ENCODE measurements around the gene PHC1. TPM values are rescaled to one million over a fixed set of nuclear protein-coding genes. Genes with fewer than 3 reads are reported as not detected.
"Not testable (repeated sequence)": the region's sequence is repeated elsewhere in the genome, so short reads cannot be mapped to it uniquely, and the experiment has no call there.

Gene PHC1
- total RNA-seq, 1 experiment from 2014 or later = 568 TPM

- H3K56ac ChIP-seq (ENCODE audit: insufficient read length, low read depth, low read length); H3T11ph ChIP-seq (ENCODE audit: low read length); H3K9me3 Mint-ChIP-seq; H3K23me2 ChIP-seq (ENCODE audit: insufficient read length, low read depth, low read length, poor library complexity, severe bottlenecking); H3K4me3 Mint-ChIP-seq; H4K91ac ChIP-seq (ENCODE audit: insufficient read length, low read depth, low read length); H3K18ac ChIP-seq (ENCODE audit: insufficient read length, low read depth, low read length); H2BK15ac ChIP-seq (ENCODE audit: low read depth, low read length); H3K4me1 Mint-ChIP-seq; H3K27me3 Mint-ChIP-seq (ENCODE audit: low read depth); H4K8ac ChIP-seq (replicated peaks; ENCODE audit: insufficient read length, low read depth, low read length); H3K9me3 ChIP-seq (ENCODE audit: control insufficient read depth, low read depth, low read length); H3K4me1 ChIP-seq (ENCODE audit: insufficient read depth, low read length); DNase-seq; H3K4me2 ChIP-seq (ENCODE audit: insufficient read depth, insufficient read length, low read length); H3K27ac Mint-ChIP-seq; H3K79me2 ChIP-seq (ENCODE audit: insufficient read depth, low read length); H2BK5ac ChIP-seq (ENCODE audit: insufficient read length, low read length); H3K4ac ChIP-seq (ENCODE audit: low read depth, low read length); H4K5ac ChIP-seq (ENCODE audit: insufficient read length, low read depth, low read length); H3K9ac ChIP-seq (ENCODE audit: extremely low read depth, insufficient read length, low read length); H3K27me3 ChIP-seq (ENCODE audit: insufficient read depth, low read length); H3K27ac ChIP-seq (ENCODE audit: insufficient read length, low read depth, low read length); H3K23ac ChIP-seq (ENCODE audit: insufficient read length, low read depth, low read length); H2BK12ac ChIP-seq (ENCODE audit: insufficient read length, low read depth, low read length); H2AK5ac ChIP-seq (ENCODE audit: insufficient read length, low read length); H2BK120ac ChIP-seq (ENCODE audit: low read depth, low read length, poor library complexity, severe bottlenecking); H3K14ac ChIP-seq (ENCODE audit: insufficient read depth, low read length); H2AFZ ChIP-seq (ENCODE audit: low read length); H3K79me1 ChIP-seq (ENCODE audit: insufficient read depth, low read depth, low read length, poor library complexity, severe bottlenecking); H4K20me1 ChIP-seq (ENCODE audit: control insufficient read depth, insufficient read depth, insufficient read length); H2BK20ac ChIP-seq (ENCODE audit: low read depth, low read length, poor library complexity, severe bottlenecking): not testable (repeated sequence)
- WGBS (ENCODE audit: extremely low coverage, insufficient read length, low lambda C conversion rate) = no CpG with 5 or more reads among the region's 3 CpGs
- H3K36me3 Mint-ChIP-seq (ENCODE audit: insufficient read depth in 1 of 3, low read depth in 3 of 3) = peaks cover 67 to 86% (median 78%) of the 10 kb centered on the region in 3 experiments
Measured at GRCh38 chr12:8932464-8932863, 18.2 kb downstream of the PHC1 start.

GRCh38 chr12:8934080-8934479 lies 19.8 kb downstream of the PHC1 start:
- not testable (repeated sequence) for H4K91ac ChIP-seq (ENCODE audit: insufficient read length, low read depth, low read length); H3K4me1 ChIP-seq (ENCODE audit: insufficient read depth, low read length); H3K56ac ChIP-seq (ENCODE audit: insufficient read length, low read depth, low read length); H3T11ph ChIP-seq (ENCODE audit: low read length); H3K27me3 ChIP-seq (ENCODE audit: insufficient read depth, low read length); H3K4me2 ChIP-seq (ENCODE audit: insufficient read depth, insufficient read length, low read length); H3K79me2 ChIP-seq (ENCODE audit: insufficient read depth, low read length); H3K23me2 ChIP-seq (ENCODE audit: insufficient read length, low read depth, low read length, poor library complexity, severe bottlenecking); H3K4me3 Mint-ChIP-seq; H3K4me1 Mint-ChIP-seq; H2BK12ac ChIP-seq (ENCODE audit: insufficient read length, low read depth, low read length); H3K9me3 Mint-ChIP-seq; H3K27me3 Mint-ChIP-seq (ENCODE audit: low read depth); H3K18ac ChIP-seq (ENCODE audit: insufficient read length, low read depth, low read length); H2BK20ac ChIP-seq (ENCODE audit: low read depth, low read length, poor library complexity, severe bottlenecking); H2BK120ac ChIP-seq (ENCODE audit: low read depth, low read length, poor library complexity, severe bottlenecking); H3K9me3 ChIP-seq (ENCODE audit: control insufficient read depth, low read depth, low read length); H2AK5ac ChIP-seq (ENCODE audit: insufficient read length, low read length); H3K23ac ChIP-seq (ENCODE audit: insufficient read length, low read depth, low read length); DNase-seq; H3K79me1 ChIP-seq (ENCODE audit: insufficient read depth, low read depth, low read length, poor library complexity, severe bottlenecking); H2BK15ac ChIP-seq (ENCODE audit: low read depth, low read length); H4K20me1 ChIP-seq (ENCODE audit: control insufficient read depth, insufficient read depth, insufficient read length); H3K14ac ChIP-seq (ENCODE audit: insufficient read depth, low read length); H3K27ac ChIP-seq (ENCODE audit: insufficient read length, low read depth, low read length); H3K9ac ChIP-seq (ENCODE audit: extremely low read depth, insufficient read length, low read length); H4K5ac ChIP-seq (ENCODE audit: insufficient read length, low read depth, low read length); H2BK5ac ChIP-seq (ENCODE audit: insufficient read length, low read length); H2AFZ ChIP-seq (ENCODE audit: low read length); H3K4ac ChIP-seq (ENCODE audit: low read depth, low read length); H4K8ac ChIP-seq (replicated peaks; ENCODE audit: insufficient read length, low read depth, low read length)
- WGBS (ENCODE audit: extremely low coverage, insufficient read length, low lambda C conversion rate) = no CpG with 5 or more reads among the region's 4 CpGs
- H3K27ac Mint-ChIP-seq = peak overlapping the region in 2 of 3 experiments; percentile 41 to 78; a peak in 2 of 7 replicates
- H3K36me3 Mint-ChIP-seq (ENCODE audit: insufficient read depth in 1 of 3, low read depth in 3 of 3) = peaks cover 72 to 90% (median 85%) of the 10 kb centered on the region in 3 experiments

Data from H9 (cell line).